Smooth muscle cell (in vitro differentiated cells): ENCODE results near the gene RUNX3. TPM values are rescaled to one million over a fixed set of nuclear protein-coding genes. Genes with fewer than 3 reads are reported as not detected.

ENCODE experiments used
- DNase-seq: peaks from one replicate; lab custom pipeline; 2025; ENCODE audit not compliant: unreplicated experiment; lab: John Stamatoyannopoulos, UW
- H2AFZ ChIP-seq: fragments of 200-600 bp; sonication (generic); 2 replicates; pipeline ENCODE4 v1.6.0; 2016; ENCODE audit warnings: antibody characterized with exemption, low read depth, mild to moderate bottlenecking
- H3F3A ChIP-seq: fragments of 200-600 bp; sonication (generic); 2 replicates; pipeline ENCODE4 v1.6.0; 2017; ENCODE audit warnings: antibody characterized with exemption, low read depth
- H3K27ac ChIP-seq: fragments of 200-600 bp; sonication (generic); 2 replicates; pipeline ENCODE4 v1.5.1; 2016; ENCODE audit warnings: low read depth, mild to moderate bottlenecking
- H3K27me3 ChIP-seq: fragments of 200-600 bp; sonication (generic); 2 replicates; pipeline ENCODE4 v1.6.1; 2016; ENCODE audit warnings: low read depth, mild to moderate bottlenecking
- H3K36me3 ChIP-seq: fragments of 200-600 bp; sonication (generic); 2 replicates; pipeline ENCODE4 v1.5.1; 2016; ENCODE audit warnings: low read depth
- H3K4me1 ChIP-seq: fragments of 200-600 bp; sonication (generic); 2 replicates; pipeline ENCODE4 v1.5.1; 2016; ENCODE audit warnings: low read depth
- H3K4me2 ChIP-seq: fragments of 200-600 bp; sonication (generic); 2 replicates; pipeline ENCODE4 v1.6.0; 2016; ENCODE audit warnings: mild to moderate bottlenecking
- H3K4me3 ChIP-seq: fragments of 200-600 bp; sonication (generic); 2 replicates; pipeline ENCODE4 v1.5.1; 2016; ENCODE audit warnings: mild to moderate bottlenecking
- H3K79me2 ChIP-seq: fragments of 200-600 bp; sonication (generic); 2 replicates; pipeline ENCODE4 v1.6.0; 2016; ENCODE audit warnings: low read depth, mild to moderate bottlenecking
- H3K9ac ChIP-seq: fragments of 200-600 bp; sonication (generic); 2 replicates; pipeline ENCODE4 v1.6.0; 2016; ENCODE audit warnings: low read depth
- H3K9me3 ChIP-seq: fragments of 200-600 bp; sonication (generic); replicated peaks from 2 replicates; pipeline ENCODE4 v1.5.1; 2016; ENCODE audit warnings: low read depth
- H4K20me1 ChIP-seq: fragments of 200-600 bp; sonication (generic); 2 replicates; pipeline ENCODE4 v1.6.0; 2016; ENCODE audit warnings: low read depth
- CTCF ChIP-seq: fragments of 200-600 bp; sonication (generic); IDR thresholded peaks from 2 replicates; pipeline ENCODE4 v1.5.1; 2017; ENCODE audit warnings: borderline replicate concordance, mild to moderate bottlenecking, antibody characterized with exemption; ENCODE audit not compliant: insufficient read depth, poor library complexity, severe bottlenecking
- WGBS: methylation state at CpG from one replicate; pipeline ENCODE4 v1.1.7; 2016; ENCODE audit warnings: low lambda C conversion rate; 5-methylcytosine and 5-hydroxymethylcytosine counted together
- polyA plus RNA-seq: library from polyadenylated mRNA; unstranded; fragments of >200 nt; fragmentation: Nextera tagmentation; extraction: Ambion mirVana; gene quantifications from 2 replicates; pipeline ENCODE4 v1.2.1, GENCODE V29; 2016
- total RNA-seq: library from RNA; depleted of rRNA; stranded (reverse); fragments of >200 nt; gene quantifications from 2 replicates; pipeline ENCODE4 v1.2.3, GENCODE V29; 2014

The RUNX3 gene
- total and polyA plus RNA-seq, 2 experiments from 2014 or later = 4.5 to 8.2 TPM

- no peak for DNase-seq
- H3K27ac ChIP-seq = no peak overlapping the region
- H4K20me1 ChIP-seq = no peaks in the 10 kb centered on the region
- H3K9ac ChIP-seq = no peak overlapping the region
- no peak for TF ChIP-seq CTCF
- peaks cover 6% of the 10 kb centered on the region for H3K4me1 ChIP-seq
- no peak overlapping the region for H3K4me2 ChIP-seq
- H3K4me3 ChIP-seq = no peak overlapping the region
- no peaks in the 10 kb centered on the region for H3F3A ChIP-seq
- peaks cover 4% of the 10 kb centered on the region for H3K27me3 ChIP-seq
- no peaks in the 10 kb centered on the region for H3K36me3 ChIP-seq
- no peaks in the 10 kb centered on the region for H3K79me2 ChIP-seq
- no peaks in the 10 kb centered on the region for H3K9me3 ChIP-seq
- 93% methylated on average over 12 of the region's 12 CpGs for WGBS
- no peak overlapping the region for H2AFZ ChIP-seq
These were observed 67.1 kb downstream of the RUNX3 start for GRCh38 chr1:24862775-24863483.

GRCh38 chr1:24861821-24862727, 68.0 kb downstream of the RUNX3 start:
- no peak overlapping the region for H3K27ac ChIP-seq
- 72% methylated on average over 28 of the region's 28 CpGs for WGBS
- no peak for DNase-seq

GRCh38 chr1:24860841-24861240, 69.2 kb downstream of the RUNX3 start:
- no peaks in the 10 kb centered on the region for H3K79me2 ChIP-seq
- no peak overlapping the region for H3K27ac ChIP-seq
- H3K9me3 ChIP-seq = no peaks in the 10 kb centered on the region
- DNase-seq = no peak
- H2AFZ ChIP-seq = no peak overlapping the region
- H3K36me3 ChIP-seq = no peaks in the 10 kb centered on the region
- H3K4me2 ChIP-seq = no peak overlapping the region
- peaks cover 6% of the 10 kb centered on the region for H3K4me1 ChIP-seq
- no peak for TF ChIP-seq CTCF
- H3K9ac ChIP-seq = no peak overlapping the region
- no peak overlapping the region for H3K4me3 ChIP-seq
- no peaks in the 10 kb centered on the region for H3K27me3 ChIP-seq
- no peaks in the 10 kb centered on the region for H3F3A ChIP-seq
- 87% methylated on average over 15 of the region's 15 CpGs for WGBS
- H4K20me1 ChIP-seq = no peaks in the 10 kb centered on the region

More at GRCh38 chr1:24861821-24862727, 68.0 kb downstream of the RUNX3 start:
- Histone ChIP-seq H3K27me3 (peaks cover 4% of the 10 kb centered on the region), H3K36me3 (no peaks in the 10 kb centered on the region), H4K20me1 (no peaks in the 10 kb centered on the region), H3K4me3 (no peak overlapping the region), H3K4me2 (no peak overlapping the region), H3K9ac (no peak overlapping the region), H2AFZ (no peak overlapping the region), H3K9me3 (no peaks in the 10 kb centered on the region), H3K4me1 (peaks cover 6% of the 10 kb centered on the region), H3K79me2 (no peaks in the 10 kb centered on the region), H3F3A (no peaks in the 10 kb centered on the region)
- no peak for TF ChIP-seq CTCF
